A673 (cell line): ENCODE data around the gene TEX51.

Experiments
- CTCF ChIP-seq: fragments of 300-800, 200-600 bp; sonication (generic); conservative IDR thresholded peaks from 2 replicates; pipeline ENCODE4 v1.5.1; 2017; ENCODE audit warnings: low read depth, mild to moderate bottlenecking, antibody characterized with exemption, low read length, moderate library complexity, mixed read lengths
- EZH2 ChIP-seq: fragments of 200-600 bp; sonication (generic); IDR thresholded peaks from 2 replicates; pipeline ENCODE4 v1.6.1; 2017; ENCODE audit warnings: borderline replicate concordance, low read depth, mild to moderate bottlenecking, mixed read lengths, antibody characterized with exemption, low read length; ENCODE audit not compliant: poor library complexity, severe bottlenecking

DNA sequence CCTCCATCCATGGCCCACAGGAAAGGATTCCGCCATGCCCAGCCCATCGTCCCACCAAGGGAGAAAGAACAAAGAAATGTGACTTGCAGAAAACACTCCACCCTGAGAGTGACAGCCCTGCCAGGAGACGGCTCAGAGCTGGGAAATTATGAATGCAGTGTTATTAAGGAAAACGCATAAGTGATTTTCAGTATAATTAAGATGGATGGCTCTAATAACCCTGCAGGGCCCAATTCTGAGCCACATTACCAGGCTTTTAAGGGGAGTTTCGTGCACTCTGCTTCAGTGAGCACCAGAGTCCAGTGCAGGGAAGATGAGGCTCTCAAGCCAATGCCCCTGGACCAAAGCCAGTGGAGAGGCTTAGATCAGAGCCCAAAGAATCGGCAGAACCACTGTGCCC, 10.6 kb upstream of the TEX51 start:
- no peak for TF ChIP-seq CTCF
- no peak for TF ChIP-seq EZH2
